GM12873 (cell line): ENCODE results near the gene KLRG1.

Source experiments
- TF ChIP-seq, protein P1 (sequence below): IDR thresholded peaks from 2 replicates; pipeline ENCODE4 v1.5.1; 2012; ENCODE audit warnings: low read depth, mild to moderate bottlenecking, moderate library complexity, low read length, control low read depth; ENCODE audit not compliant: insufficient read depth; ENCODE audit errors: missing control alignments

KLRG1 gene

DNA sequence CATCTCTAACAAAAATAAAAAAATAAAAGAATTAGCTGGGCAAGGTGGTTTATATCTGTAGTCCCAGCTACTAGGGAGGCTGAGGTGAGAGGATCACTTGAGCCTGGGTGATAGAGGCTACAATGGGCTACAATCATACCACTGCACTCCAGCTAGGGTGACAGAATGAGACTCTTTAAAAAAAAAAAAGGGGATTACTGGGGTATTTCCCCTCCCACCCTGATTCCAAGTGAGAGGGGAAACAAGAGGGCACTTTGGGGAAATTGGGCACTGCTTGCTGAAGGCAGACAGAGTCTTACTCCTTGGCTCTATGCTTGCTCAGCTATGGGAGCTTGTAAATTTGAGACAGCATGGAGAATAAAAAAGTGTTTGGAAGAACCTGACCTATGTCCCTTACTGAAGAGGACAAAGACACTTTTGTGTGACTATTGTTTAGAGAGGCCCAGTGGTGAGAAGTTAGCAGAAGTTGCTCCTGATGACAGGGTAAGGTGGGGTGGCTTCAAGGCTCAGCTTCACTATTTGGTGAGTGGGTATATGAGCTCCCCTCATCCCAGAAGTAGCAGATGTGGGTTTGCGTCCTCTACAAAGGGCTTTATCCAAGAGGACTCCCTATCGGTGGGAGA lies 44.0 kb downstream of the KLRG1 start:
- TF ChIP-seq, protein P1, sequence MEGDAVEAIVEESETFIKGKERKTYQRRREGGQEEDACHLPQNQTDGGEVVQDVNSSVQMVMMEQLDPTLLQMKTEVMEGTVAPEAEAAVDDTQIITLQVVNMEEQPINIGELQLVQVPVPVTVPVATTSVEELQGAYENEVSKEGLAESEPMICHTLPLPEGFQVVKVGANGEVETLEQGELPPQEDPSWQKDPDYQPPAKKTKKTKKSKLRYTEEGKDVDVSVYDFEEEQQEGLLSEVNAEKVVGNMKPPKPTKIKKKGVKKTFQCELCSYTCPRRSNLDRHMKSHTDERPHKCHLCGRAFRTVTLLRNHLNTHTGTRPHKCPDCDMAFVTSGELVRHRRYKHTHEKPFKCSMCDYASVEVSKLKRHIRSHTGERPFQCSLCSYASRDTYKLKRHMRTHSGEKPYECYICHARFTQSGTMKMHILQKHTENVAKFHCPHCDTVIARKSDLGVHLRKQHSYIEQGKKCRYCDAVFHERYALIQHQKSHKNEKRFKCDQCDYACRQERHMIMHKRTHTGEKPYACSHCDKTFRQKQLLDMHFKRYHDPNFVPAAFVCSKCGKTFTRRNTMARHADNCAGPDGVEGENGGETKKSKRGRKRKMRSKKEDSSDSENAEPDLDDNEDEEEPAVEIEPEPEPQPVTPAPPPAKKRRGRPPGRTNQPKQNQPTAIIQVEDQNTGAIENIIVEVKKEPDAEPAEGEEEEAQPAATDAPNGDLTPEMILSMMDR: no peak

DNA sequence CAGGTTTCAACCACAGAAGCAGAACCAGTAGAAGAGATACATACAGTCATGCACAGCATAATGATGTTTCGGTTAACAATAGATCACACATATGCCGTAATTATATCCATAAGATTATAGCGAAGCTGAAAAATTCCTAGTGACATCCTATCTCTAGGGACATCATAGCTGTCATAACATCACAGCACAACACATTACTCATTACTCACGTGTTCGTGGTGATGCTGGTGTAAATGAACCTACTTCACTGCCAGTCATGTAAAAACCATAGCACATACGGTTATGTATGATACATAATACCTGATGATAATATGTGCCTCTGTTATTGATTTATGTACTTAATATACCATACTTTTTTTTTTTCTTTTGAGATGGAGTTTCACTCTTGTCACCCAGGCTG lies 44.7 kb downstream of the KLRG1 start:
- TF ChIP-seq, protein P1: no peak

GRCh38 chr12:9036227-9036626 lies 46.9 kb downstream of the KLRG1 start:
- TF ChIP-seq, protein P1: no peak

GRCh38 chr12:9037431-9037830 lies 48.1 kb downstream of the KLRG1 start:
- TF ChIP-seq, protein P1: no peak

DNA sequence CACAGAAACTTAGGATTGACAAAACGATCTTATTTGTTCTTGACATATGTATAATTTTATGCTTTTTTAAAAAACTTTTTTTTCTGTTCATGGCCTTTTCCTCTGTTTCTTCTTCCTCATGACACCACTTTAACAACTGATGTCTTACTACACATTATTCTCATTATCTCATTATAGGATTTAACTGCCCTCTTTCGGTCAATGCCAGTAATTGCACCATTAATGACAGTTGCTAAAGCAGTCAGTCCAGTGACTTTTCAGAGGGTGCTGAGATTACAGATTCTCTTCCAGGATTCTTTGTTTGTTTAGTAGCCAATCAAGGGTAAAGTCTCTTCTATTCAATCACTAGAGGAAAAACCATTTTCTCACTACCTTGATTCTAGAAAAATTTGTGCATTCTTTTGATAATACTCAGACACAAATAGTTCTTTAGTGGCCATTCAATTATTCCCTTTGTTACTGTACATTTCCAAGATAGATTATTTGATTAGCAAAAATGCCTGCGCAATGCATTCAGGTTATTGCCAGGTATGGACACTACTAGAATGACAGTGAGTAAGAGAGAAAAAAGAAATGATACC lies 50.1 kb downstream of the KLRG1 start:
- TF ChIP-seq, protein P1: peak; percentile 63

DNA sequence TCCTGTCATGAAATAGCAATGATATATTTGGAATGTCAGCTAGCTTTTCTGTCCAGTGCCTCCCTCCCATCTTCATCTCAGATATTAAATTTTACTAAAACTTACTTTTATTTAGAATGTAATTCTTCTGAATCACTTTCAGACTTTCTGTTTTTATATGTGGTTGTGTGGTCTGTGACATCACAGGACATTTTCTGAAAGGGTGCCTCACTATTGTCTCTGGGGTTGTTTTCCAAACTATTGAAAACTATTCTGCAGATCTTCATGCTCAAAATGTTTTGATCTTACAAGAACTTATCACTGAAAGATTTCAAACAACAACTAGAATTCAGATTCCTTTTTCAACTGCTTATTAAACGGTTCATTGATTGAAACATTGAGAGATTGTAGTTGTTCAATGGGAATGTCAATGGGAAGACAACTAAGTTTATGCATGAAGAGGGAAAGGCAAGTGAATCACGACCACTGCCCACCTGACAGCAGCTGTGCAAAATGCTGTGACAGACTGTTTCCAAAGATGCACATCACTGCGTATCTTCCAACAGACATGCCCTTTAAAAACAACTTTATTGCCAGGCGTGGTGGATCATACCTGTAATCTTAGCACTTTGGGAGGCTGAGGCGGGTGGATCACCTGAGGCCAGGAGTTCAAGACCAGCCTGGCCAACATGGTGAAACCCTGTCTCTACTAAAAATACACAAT lies 51.3 kb downstream of the KLRG1 start:
- TF ChIP-seq, protein P1: no peak

GRCh38 chr12:9041321-9041720 lies 52.0 kb downstream of the KLRG1 start:
- TF ChIP-seq, protein P1: no peak
